ENCODE results near the gene CHRND. TPM values are rescaled to one million over a fixed set of nuclear protein-coding genes. Genes with fewer than 3 reads are reported as not detected.

The CHRND gene
- total and polyA plus RNA-seq, 3 donors from 2014 or later: 0.16 to 0.63 (median 0.56) TPM

DNA sequence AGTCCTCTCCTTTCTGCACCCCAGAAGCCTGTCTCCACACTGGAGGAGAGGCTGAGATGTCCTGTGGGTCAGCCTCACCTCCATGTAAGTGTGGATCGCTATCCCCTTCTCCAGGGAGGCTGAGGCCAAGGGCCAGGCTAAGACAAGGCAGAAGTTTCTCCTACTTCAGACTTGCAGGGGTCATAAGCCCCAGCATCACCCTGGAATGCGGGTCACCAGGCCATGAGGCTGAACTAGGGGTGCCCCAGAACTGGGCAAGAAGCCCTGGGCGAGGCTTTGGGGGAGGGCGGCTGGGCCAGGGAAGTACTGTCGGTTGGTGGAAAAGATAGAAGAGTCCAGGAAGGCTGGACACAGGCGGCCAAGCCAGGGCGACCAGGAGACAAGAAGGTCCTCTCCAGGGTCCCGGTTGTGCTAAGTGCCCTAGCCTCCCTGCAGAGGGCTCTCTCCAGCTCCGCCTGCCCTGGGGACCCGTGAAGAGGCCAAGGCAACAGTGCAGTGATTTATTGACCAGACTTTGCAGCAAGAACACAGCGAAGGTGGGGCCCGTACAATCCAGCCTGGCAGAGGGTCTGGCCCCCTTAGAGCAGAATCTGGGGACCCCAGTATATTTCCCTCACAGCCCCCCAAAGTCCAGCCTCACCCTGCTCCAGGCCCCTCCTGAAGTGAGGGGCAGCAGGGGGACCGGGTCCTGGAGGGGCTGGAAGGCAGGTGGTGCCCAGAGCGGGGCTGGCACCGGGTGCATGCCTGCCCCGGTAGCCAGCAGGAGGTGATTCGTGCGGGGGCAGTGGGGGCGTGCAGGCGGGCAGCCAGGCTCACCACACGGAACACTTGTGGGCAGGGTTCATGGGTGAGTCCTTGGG is 46.4 kb upstream of the CHRND start:
- Histone ChIP-seq H3K27ac (no peak overlapping the region), H3K9me3 (no peaks in the 10 kb centered on the region), H3K4me3 (no peak overlapping the region), H3K4me1 (no peaks in the 10 kb centered on the region), H3K36me3 (ENCODE audit: low read depth, missing control alignments) (no peaks in the 10 kb centered on the region), H3K27me3 (no peaks in the 10 kb centered on the region)
- TF ChIP-seq POLR2A (IDR thresholded peaks at IDR 0.05): no peak
- TF ChIP-seq, protein P1, sequence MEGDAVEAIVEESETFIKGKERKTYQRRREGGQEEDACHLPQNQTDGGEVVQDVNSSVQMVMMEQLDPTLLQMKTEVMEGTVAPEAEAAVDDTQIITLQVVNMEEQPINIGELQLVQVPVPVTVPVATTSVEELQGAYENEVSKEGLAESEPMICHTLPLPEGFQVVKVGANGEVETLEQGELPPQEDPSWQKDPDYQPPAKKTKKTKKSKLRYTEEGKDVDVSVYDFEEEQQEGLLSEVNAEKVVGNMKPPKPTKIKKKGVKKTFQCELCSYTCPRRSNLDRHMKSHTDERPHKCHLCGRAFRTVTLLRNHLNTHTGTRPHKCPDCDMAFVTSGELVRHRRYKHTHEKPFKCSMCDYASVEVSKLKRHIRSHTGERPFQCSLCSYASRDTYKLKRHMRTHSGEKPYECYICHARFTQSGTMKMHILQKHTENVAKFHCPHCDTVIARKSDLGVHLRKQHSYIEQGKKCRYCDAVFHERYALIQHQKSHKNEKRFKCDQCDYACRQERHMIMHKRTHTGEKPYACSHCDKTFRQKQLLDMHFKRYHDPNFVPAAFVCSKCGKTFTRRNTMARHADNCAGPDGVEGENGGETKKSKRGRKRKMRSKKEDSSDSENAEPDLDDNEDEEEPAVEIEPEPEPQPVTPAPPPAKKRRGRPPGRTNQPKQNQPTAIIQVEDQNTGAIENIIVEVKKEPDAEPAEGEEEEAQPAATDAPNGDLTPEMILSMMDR (IDR thresholded peaks at IDR 0.05): no peak
- no peak for DNase-seq
- intact Hi-C loops (cut with DNase I; ENCODE audit: low total_unique reads): no loop called here
- 80 to 98% methylated on average over 8 to 21 of the region's 21 CpGs for WGBS, 2 donors

DNA sequence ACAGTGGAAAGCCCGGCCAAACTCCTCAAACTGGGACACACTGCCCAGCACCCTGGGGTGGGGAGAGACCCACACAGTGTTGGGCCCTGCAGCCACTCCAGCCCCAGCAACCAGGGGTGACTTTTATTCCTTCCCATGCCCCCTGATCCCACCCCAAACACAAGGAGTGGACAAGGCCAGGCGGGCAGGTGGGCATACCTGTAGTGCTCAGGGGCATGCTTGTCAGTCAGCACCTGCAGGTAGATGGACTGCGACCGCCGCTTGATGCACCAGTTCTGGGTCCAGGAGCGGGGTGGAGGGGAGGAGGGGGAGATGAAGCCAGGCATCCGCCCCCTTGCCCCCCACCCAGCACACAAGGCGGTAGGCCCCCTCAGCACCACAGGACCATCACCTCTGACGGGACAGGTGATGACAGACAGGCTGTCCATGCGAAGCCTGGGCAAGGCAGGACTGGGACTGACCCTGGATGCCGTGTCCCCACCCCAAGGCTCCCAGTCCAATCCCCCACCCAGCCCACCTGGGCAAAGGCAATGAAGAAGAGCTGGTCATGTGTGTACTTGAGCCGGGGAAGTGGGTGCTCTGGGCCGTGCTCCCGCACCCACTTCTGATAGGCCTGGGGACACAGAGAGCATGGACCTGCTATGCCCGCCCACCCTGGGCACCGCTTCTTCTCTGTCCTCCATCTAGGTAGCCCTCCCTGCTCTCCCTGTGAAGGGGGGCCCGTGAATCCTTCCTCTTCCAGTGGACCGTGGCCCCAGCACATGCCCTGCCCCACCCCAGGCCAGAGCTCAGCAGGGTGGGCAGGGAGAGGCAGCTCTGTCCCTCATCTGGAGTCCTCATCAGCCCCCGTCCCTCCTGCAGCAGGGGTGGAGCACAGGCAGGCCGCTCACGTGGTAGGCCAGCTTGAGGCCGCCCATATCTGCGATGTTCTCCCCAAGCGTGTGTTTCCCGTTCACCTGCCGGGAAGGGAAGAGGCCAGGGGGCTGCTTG is 45.5 kb upstream of the CHRND start:
- no peak for DNase-seq
- Histone ChIP-seq H3K4me1 (no peaks in the 10 kb centered on the region), H3K27ac (no peak overlapping the region), H3K36me3 (ENCODE audit: low read depth, missing control alignments) (no peaks in the 10 kb centered on the region), H3K4me3 (no peak overlapping the region), H3K9me3 (no peaks in the 10 kb centered on the region), H3K27me3 (no peaks in the 10 kb centered on the region)
- WGBS, 2 donors: 77 to 92% methylated on average over 11 to 22 of the region's 26 CpGs
- TF ChIP-seq POLR2A (IDR thresholded peaks at IDR 0.05): no peak
- TF ChIP-seq, protein P1 (IDR thresholded peaks at IDR 0.05): no peak
- intact Hi-C loops (cut with DNase I; ENCODE audit: low total_unique reads): no loop called here

DNA sequence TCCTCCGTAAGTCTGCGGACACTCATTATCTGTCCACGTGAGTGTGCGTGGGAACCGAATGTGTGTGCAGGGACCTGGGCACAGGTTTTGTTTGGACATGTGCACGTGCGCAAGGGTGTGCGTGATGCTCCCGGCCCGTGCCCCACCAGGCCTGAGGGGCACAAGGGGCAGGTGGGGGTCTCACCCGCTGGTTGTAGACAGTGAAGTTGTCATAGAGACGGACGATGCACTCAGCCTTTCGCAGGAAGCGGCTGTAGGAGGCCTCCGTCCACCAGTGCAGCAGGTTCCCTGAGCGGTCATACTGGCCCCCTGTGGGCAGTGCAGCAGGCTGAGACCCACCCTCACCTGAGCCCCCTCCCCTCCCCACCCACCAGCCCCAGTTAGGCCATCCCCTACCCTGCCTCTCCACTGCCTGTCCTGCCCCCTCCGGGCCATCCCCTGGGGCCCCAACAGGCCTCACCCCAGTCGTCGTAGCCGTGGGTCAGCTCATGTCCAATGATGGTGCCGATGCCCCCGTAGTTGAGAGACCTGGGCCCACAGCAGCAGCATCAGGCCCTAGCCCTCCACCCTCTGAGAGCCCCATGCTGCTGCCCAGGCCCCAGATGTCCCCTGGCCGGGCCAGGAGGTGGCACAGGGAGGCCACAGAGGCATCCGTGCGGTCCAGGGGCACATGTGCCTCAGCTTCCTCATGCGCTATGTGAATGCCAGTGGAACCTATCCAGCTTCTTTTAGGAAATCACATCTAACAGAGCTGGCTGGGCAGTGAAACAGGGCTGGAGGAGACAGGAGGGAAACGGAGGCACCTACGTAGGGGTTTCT is 44.4 kb upstream of the CHRND start:
- Histone ChIP-seq H3K9me3 (no peaks in the 10 kb centered on the region), H3K4me1 (no peaks in the 10 kb centered on the region), H3K27me3 (no peaks in the 10 kb centered on the region), H3K4me3 (no peak overlapping the region), H3K36me3 (ENCODE audit: low read depth, missing control alignments) (no peaks in the 10 kb centered on the region), H3K27ac (no peak overlapping the region)
- WGBS, 2 donors: 95 to 96% methylated on average over 21 to 28 of the region's 29 CpGs
- no peak for DNase-seq
- TF ChIP-seq, protein P1 (IDR thresholded peaks at IDR 0.05): no peak
- TF ChIP-seq POLR2A (IDR thresholded peaks at IDR 0.05): no peak
- intact Hi-C loops (cut with DNase I; ENCODE audit: low total_unique reads): no loop called here

DNA sequence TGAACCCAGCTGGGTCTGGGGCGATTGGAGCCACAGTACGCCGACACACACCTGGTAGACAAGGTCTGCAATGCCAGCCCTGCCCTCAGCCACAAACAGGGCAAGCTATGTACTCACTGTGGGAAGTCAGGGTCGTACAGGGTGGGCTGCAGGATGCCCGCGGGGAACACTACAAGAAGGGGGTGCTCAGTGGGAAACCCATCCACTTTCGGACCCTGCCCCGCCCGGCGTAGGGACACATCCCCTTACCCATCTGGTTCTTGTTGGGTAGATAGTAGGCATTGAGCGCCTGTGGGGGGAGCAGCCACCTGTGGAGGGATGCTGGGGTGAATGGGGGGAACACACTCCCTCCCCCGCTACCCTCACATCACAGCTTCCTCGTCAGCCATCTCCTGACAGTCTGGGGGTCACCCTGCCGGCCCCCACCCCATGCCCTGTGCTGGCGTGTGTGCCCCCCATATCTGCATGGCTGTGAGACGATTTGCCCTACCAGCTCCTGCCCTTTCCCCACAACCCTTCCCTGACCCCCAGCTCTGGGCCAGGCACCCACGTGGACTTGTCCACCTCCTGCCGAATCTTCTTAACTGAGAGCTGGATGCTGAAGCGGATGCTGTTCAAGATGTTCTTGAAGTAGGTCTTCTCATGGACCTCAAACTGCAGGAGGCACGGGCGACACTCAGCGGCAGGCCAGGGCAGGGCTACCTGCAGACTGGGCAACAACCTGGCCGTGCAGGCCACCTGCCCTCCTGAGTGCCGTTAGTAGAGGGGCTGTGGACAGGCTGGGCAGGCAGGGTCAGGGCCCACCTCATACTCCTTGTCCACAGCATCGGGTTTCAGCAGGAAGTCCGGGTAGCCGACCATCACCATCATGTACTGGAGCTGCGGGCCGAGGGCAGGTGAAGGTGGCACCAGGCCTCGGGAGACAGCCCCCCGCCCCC is 43.4 kb upstream of the CHRND start:
- no peak for TF ChIP-seq POLR2A (IDR thresholded peaks at IDR 0.05)
- TF ChIP-seq, protein P1 (IDR thresholded peaks at IDR 0.05): no peak
- peaks cover 4% of the 10 kb centered on the region for H3K4me1 ChIP-seq
- intact Hi-C loops (cut with DNase I; ENCODE audit: low total_unique reads): no loop called here
- H3K4me3 ChIP-seq: no peak overlapping the region
- no peak for DNase-seq
- no peaks in the 10 kb centered on the region for H3K9me3 ChIP-seq
- H3K27me3 ChIP-seq: no peaks in the 10 kb centered on the region
- no peak overlapping the region for H3K27ac ChIP-seq
- 94 to 98% methylated on average over 14 to 31 of the region's 31 CpGs for WGBS, 2 donors
- no peaks in the 10 kb centered on the region for H3K36me3 ChIP-seq (ENCODE audit: low read depth, missing control alignments)

Data from testis (tissue), 3 donors.